NCI-H2107 treated with DMSO at 0.1 percent for 48 hours (cell line): Measurements from ENCODE around the gene DCUN1D1.

ENCODE experiments used
- DNase-seq: peaks from one replicate; lab custom pipeline; 2025; ENCODE audit not compliant: unreplicated experiment; lab: John Stamatoyannopoulos, UW

Gene DCUN1D1

DNA sequence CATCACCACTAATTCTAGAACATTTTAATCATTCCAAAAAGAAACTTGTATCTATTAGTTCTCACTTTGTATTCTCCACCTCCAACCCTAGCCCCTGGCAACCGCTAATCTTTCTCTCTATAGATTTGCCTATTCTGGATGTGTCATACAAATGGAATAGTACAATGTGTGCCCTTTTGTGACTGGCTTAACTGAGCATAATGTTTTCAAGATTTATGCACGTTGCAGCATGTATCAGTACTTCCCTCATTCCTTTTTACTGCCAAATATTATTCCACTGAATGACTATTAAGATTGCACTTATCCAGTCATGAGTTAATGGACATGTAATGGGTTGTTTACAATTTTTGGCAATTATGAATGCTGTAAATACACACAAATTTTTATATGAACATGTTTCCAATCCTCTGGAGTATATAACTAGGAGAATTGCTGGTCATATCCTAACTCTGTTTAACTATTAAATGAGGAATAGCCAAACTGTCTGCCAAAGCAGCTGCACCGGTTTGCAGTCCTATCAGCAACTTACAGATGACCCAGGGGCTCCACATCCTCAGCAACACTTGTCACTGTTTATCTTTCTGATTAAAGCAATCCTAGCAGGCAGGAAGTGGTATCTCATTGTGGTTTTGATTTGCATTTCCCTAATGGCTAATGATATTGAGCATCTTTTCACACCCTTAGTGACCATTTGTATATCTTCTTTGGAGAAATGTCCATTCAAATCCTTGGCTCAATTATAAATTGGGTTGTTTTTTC lies 42.9 kb downstream of the DCUN1D1 start:
- DNase-seq: no peak

GRCh38 chr3:182936918-182937285 lies 43.4 kb downstream of the DCUN1D1 start:
- no peak for DNase-seq

DNA sequence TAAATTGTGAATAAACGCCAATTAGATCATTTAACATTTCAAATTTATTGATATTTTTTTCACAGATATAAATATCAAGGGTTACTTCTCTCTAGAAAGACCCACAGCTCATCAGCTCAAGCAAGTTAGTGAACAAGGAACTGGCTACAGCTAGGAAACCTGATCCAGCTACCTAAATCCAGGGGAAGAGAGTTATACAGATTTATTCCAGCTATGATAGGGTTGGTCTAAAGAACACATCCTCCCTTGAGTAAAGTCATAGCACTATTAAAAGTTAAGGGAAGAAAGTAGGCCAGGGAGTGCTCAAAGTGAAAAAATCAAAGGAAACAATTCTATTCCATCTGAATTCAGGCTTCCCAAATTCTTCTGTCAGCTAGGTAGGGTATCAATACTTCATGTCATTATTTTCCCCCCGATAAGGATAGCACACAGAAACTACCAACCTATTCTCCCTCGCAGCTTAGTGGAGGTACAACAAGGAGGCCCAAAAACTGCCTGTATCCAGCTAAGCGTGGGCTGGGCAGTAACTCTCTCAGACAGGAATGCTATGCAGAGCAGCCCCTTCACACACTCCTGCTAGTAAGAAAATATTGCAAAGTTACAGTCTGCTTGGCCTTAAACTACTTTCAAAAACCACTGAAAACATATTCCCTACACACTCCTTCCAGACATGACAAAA lies 44.0 kb downstream of the DCUN1D1 start:
- DNase-seq: no peak

GRCh38 chr3:182935803-182936202 lies 44.5 kb downstream of the DCUN1D1 start:
- DNase-seq: no peak

GRCh38 chr3:182925944-182926337 lies 54.4 kb downstream of the DCUN1D1 start:
- DNase-seq: no peak

- DNase-seq: no peak
Measured at GRCh38 chr3:182925330-182925943, 54.9 kb downstream of the DCUN1D1 start.

- no peak for DNase-seq
Measured at GRCh38 chr3:182921665-182922355, 58.5 kb downstream of the DCUN1D1 start.

DNA sequence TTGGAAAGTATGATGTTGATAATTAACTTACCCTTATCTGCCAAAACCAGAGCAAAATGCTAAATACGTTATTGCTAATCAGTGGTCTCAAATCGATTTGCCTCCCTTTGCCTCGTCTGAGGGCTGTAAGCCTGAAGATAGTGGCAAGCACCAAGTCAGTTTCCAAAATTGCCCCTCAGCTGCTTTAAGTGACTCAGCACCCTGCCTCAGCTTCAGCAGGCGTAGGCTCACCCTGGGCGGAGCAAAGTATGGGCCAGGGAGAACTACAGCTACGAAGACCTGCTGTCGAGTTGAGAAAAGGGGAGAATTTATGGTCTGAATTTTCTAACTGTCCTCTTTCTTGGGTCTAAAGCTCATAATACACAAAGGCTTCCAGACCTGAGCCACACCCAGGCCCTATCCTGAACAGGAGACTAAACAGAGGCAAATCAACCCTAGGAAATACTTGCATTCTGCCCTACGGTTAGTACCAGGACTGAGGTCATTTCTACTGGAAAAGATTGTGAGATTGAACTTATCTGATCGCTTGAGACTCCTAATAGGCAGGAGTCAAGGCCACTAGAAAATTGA lies 59.7 kb downstream of the DCUN1D1 start:
- DNase-seq: no peak

- DNase-seq: no peak
Measured at GRCh38 chr3:182919866-182920357, 60.4 kb downstream of the DCUN1D1 start.

DNA sequence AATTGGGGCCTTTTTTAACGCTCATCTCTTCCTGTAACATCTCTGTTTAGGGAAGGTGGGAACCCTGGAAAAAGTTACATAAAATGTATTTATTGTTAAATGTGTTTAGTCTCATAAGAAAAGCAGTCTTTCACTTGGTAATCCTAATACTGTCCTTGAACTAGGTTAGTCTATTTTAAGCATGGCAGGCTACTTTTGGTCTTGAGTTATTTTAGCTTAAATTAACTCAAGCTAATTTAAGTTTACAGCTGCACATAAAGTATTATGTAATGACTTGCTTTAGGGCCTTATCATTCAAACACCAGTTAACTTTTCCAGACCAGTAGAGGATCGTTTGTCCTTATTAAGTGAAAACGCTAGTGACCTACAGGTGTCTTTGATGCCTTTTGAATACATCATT lies 63.2 kb downstream of the DCUN1D1 start:
- DNase-seq: no peak

- DNase-seq: no peak
Measured at GRCh38 chr3:182914341-182914740, 66.0 kb downstream of the DCUN1D1 start.

DNA sequence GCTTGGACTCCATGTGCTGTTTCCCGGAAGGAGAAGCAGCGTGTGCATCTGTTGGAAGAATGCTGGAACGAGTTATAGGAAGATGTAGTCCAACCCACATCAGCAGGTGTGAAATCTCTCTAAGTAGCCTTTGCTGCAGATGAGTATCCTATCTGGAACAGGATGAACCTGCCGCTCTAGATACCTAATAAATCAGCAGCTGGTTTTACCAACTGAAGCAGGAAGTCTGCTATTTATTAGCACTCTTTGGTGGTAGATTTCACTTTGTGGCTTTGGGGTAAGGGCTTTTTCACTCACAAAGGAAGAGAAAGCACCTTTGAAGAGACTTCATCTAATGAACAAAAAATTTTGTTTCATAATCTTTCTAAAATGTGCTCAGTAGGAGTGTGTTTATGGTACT lies 66.4 kb downstream of the DCUN1D1 start:
- peak; percentile 95 for DNase-seq

- no peak for DNase-seq
Measured at GRCh38 chr3:182912474-182912873, 67.9 kb downstream of the DCUN1D1 start.

GRCh38 chr3:182911782-182912111 lies 68.6 kb downstream of the DCUN1D1 start:
- no peak for DNase-seq

DNA sequence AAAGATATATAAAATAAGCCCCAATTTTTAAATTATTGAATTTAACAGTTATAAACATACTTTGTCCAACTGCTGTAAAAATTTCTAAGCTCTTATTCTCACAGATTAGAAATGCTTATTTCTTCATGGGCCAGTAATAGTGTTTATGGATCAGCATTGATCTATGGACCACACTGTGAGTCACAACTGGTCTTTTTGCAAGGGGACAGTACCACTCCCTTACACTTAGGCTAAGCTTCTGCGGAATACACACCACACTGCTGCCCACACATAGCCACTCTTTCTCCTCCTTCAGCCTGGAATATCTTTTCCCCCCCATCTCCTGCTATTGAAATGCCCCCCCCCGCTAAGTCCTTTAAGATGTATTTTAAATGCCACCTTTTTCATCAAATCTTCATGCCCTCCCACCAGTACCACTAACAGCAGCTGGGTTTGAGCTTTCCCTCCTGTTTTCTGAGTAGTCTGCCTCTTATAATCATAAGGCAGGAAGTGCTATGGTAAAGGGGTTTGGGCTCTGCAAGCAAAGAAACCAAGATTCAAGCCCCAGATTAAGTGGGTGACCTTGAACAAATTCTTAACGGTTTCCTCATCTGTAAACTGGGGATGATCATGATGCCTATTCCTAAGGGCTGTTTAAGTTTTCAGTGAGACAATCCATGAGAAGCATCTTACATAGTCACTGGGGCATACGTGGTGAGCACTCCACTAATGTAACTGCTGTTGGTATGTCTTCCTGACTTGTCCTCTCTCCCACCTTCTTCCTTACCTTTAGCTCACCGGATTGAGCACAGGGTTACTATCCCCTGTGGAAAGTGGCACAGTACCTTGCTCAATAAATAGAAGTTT lies 69.2 kb downstream of the DCUN1D1 start:
- no peak for DNase-seq

DNA sequence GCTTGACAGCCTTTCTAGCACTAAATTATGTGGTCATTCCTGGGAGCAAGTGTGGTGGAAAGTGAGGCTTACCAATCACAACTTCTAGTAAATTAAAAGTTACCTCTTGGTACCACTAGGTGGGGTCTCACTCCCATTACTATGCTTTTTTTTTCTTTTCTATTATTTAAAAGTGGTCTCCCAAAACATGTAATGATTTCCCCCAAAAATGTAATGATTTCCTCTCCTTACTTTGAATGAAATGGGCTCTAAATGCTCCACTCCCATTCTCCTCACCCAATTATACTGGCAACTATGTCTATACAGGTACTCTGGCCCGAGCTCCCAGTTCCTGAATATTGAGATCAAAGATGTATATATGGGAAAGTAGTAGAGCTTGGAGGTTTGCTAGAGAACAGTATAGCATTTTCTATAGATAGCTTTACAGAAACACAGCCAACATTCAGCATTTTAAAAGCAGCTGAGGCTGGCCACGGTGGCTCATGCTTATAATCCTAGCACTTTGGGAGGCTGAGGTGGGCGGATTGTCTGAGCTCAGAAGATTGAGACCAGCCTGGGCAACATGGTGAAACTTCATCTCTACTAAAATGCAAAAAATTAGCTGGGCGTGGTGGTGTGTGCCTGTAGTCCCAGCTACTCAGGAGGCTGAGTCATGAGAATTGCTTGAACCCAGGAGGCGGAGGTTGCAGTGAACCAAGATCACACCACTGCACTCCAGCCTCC lies 70.9 kb downstream of the DCUN1D1 start:
- DNase-seq: no peak

- DNase-seq: no peak
Measured at GRCh38 chr3:182908471-182908870, 71.9 kb downstream of the DCUN1D1 start.

GRCh38 chr3:182906036-182906435 lies 74.3 kb downstream of the DCUN1D1 start:
- no peak for DNase-seq

- peak; percentile 61 for DNase-seq
Measured at GRCh38 chr3:182905623-182906022, 74.7 kb downstream of the DCUN1D1 start.

GRCh38 chr3:182904164-182904563 lies 76.2 kb downstream of the DCUN1D1 start:
- no peak for DNase-seq
